HTERT RPE-1 (cell line): ENCODE results near the gene ARHGAP6.
"Not testable (repeated sequence)": the region's sequence is repeated elsewhere in the genome, so short reads cannot be mapped to it uniquely, and the experiment has no call there.

Source experiments
- in situ Hi-C: fragments of 300-500 bp; cut with MboI; formaldehyde crosslinking; loops from 4 replicates; pipeline ENCODE4 v1.14.3; 2020; ENCODE audit warnings: low sequenced_read_pairs

Gene ARHGAP6

DNA sequence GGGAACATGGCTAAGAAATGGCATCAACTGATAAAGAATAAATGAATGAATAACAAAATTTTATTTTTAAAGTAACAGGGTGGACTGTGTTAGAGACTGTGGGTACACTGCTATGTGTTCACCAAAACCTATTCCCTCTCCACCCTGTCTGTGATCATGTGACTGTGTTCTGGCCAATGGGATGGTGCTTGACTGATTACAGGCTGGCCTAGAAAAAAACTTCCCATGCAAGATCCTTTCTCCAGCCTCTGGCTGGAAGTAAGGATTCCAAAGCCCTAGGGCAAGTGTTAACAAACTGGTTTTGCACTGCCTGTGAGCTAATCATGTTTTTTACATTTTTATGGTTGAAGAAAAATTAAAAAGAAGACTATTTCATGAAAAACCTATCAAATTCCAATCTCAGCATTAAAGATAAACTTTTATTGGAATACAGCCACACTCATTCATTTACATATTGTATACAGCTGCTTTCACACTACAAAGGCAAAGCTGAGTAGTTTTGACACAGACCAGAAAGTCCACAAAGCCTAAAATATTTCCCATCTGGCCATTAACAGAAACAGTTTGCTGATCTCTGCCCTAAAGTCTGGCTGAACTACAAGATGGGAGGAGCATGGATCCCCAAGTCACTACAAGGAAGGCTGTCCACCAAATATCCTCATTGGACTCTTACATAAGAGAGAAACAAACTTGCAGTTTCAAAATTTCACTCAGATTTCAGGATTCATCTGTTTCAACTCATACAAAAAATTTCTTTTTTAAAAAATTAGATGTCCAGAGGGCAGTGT, 133.2 kb downstream of the ARHGAP6 start:
- in situ Hi-C loops, result no loop called here

DNA sequence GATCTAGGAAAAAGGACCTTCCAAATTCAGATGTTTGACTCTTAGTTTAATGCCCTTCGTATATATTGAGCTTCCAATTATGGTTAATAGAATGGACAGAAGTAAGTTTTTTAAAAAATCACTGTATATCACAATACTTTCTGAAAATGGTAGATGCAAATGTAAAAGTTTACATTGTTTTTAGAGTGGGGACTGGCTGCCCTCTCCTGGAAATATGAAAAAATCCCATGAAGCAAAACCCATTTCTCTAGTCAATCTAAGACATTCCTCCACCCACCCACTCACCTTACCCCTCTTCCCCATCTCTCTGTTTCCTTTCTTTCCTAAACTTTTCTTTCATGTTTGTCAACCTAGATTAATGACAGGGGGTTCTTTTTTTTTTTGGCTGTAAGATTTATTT, 134.5 kb downstream of the ARHGAP6 start:
- in situ Hi-C loops, result no loop called here

DNA sequence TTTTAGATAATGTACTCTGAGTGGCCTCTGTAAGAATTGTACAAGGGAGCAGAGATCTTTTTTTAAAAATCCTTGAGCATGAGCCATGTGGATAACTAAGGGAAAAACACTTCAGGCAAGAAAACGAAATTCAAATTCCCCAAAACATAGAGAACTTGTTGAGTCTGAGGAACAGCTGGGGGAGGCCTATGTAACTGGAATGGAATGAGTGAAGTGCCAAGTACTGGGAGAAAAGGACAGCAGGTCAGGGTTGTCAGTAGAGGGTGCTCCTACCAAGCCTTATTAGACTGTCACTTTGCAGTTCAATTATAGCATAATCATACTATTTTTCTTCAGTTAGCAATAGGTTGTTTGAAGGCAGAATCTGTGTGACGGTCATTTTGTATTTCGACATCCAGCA, 135.1 kb downstream of the ARHGAP6 start:
- in situ Hi-C loops, result no loop called here

DNA sequence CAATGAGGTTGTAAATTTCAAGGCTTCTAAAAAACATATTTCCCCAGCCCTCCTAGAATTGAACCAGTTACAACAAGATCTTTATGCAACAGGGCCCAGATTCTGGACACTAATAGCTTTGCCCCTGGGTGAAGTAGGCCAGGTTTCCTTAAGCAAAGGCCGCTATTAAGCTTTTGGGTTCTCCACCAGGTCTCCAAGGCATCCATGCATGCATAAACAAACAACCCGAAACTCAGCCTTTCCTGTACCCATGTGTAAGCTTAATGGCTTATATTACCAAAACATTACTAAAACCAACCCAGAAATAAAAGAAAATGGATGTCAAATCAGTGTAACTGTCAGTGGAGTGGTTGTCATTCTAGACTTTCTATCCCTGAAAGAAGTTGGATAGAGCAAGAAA, 137.1 kb downstream of the ARHGAP6 start:
- in situ Hi-C loops, result no loop called here

DNA sequence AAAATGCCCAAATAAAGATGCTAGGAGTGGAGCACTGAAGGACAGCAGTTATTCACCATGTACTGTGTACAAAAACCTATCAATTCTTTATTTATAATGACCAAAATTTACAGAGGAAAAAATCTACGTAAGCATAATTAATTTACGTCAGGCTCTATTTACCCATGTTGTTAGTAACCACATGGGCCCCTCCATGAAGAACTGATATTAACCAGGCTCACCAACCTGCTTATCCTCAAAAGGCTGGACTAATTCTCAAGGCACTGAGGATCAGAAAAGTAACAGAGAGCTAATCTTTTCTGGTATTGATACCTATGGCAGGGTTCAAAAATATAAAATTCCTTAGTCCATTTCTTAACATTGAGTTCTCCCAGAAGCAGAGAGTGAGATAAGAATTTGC, 140.0 kb downstream of the ARHGAP6 start:
- in situ Hi-C loops, result no loop called here

DNA sequence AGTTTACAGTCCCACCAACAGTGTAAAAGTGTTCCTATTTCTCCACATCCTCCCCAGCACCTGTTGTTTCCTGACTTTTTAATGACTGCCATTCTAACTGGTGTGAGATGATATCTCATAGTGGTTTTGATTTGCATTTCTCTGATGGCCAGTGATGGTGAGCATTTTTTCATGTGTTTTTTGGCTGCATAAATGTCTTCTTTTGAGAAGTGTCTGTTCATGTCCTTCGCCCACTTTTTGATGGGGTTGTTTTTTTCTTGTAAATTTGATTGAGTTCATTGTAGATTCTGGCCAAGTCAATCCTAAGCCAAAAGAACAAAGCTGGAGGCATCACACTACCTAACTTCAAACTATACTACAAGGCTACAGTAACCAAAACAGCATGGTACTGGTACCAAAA, 146.5 kb downstream of the ARHGAP6 start:
- in situ Hi-C loops, result not testable (repeated sequence)

DNA sequence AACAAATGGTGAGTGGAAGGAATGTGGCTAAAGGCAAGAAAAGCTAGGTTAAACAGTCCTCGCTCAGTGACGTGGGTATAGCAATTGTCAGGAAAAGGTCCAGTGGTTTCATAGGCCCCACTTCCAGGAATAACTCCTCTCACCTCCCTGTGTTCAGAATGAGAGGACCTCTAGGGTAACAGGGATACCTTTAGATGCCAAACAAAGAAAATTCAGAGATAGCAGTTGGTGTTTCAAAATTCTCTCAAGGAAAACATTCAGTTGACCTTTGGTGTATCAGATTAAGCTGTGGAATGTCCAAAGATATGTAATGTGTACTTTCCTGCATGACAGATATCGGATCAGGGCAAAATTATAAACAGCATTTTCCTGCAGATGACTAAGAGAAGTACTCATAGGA, 155.9 kb downstream of the ARHGAP6 start:
- in situ Hi-C loops, result no loop called here

DNA sequence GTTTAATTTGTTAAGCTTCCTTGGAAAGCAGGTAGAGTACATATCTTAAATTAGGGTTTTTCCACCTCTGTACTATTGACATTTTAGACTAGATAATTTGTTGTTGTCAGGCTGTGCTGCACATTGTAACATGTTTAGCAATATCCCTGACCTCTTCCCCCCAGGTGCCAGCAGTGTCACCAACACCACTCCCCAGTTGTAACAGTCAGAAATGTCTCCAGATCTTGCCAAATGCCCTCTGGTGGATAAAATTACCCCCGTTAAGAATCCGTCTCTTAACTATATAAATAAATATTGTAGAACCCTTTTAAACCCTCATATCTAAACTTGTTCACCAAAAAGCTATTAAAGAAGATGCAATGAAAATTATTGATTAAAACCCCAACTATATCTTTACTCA, 161.5 kb downstream of the ARHGAP6 start:
- in situ Hi-C loops, result no loop called here

DNA sequence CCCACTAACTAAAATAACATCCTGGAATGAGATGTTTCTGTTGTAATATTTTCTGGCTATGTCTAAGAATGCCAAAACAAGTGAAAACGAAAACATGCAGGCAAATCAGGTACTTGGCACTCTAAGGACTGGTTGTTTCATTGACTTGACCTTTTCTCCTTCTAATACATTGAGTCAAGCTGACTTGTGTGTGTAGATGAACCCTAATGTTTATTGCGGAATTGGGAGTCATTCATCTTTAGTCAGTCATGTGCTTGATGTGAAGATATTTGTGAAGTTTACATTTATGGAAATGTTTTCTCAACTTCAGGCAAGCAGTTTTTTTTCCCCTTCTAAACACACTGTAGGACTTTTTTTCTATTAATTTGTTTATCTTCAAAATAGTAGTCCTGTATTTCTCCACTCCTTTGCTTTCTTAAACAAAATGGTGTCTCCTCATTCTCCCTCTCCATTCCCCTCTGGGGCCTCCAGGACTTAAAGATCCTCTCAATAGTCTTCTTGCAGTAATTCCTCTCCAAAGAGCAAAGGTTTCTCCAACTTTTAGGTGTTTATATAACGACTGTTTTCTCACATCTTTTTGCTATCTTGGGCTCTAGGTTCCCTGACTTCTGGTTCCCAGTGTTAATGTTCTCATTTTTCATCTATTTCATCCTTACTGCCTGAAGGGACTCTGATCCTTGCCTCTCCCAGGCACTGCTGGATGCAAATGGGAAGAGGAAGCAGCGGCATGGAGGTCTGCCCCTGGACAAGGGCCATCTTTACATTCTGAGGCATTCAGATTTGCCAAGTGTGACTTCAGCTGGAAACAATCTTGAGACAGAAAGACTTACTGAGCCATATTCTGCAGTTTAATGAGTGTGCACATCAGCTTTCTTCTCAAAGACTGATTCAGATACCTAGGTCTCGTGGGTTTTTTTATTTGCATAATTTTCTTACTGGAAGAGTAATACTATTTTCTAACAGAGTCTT, 166.4 kb downstream of the ARHGAP6 start:
- in situ Hi-C loops, result no loop called here

DNA sequence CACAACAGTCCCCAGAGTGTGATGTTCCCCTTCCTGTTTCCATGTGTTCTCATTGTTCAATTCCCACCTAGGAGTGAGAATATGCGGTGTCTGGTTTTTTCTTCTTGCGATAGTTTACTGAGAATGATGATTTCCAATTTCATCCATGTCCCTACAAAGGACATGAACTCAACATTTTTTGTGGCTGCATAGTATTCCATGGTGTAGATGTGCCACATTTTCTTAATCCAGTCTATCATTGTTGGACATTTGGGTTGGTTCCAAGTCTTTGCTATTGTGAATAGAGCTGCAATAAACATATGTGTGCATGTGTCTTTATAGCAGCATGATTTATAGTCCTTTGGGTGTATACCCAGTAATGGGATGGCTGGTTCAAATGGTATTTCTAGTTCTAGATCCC, 174.3 kb downstream of the ARHGAP6 start:
- in situ Hi-C loops, result not testable (repeated sequence)

DNA sequence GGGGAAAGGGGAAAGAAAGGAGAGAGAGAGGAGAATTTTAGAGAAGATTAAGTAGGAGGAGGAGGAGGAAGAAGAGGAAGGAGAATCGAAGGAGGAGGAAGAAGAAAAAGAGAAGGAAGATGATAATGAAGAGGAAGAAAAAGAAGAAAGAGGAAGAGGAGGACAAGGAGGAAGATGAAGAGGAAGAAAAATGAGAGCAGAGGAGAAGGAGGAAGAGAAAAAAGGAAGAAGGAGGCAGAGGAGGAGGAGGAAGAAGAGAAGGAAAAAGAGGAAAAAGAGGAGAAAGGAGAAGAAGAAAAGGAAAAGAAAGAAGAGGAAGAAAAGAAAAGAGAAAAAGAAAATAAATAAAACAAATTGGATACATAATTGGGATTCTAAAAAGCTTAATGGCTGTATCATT, 181.4 kb downstream of the ARHGAP6 start:
- in situ Hi-C loops, result no loop called here

DNA sequence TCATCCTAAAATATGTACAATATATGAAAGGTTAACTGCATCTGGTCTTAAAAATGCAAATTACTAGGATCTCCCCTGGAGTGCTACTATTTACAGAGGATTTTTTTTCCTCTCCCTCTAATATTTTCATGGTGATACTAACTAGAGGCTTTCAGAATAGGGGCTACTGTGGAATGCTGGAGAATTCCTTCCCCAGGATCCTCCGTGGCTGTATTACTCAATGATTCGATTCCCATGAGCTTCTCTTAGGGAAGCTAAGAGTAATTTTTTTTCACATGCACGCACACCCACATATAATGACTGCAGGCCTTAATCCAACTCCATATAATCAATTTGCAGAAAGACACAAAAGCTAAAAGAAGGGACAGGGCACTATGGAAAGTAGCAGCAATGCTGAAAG, 184.7 kb downstream of the ARHGAP6 start:
- in situ Hi-C loops, result no loop called here

DNA sequence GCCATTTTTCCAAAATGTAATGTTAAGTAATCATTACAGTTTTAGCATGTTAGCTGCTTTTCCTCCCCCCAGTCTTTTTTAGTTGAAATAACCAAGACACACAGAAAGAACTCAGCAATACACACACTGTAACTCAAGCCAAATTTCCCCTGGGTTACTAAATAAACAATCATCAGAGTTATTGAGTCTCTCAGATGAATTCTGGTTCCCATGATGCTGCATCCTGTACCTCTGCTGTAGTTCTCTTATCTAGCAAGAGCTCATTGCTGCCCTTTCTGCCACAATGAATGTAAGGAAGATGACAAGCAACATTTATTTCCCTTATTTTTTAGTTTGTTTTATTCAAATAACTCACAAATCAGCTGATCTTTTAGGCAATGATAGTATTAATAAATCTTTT, 185.1 kb downstream of the ARHGAP6 start:
- in situ Hi-C loops, result no loop called here

DNA sequence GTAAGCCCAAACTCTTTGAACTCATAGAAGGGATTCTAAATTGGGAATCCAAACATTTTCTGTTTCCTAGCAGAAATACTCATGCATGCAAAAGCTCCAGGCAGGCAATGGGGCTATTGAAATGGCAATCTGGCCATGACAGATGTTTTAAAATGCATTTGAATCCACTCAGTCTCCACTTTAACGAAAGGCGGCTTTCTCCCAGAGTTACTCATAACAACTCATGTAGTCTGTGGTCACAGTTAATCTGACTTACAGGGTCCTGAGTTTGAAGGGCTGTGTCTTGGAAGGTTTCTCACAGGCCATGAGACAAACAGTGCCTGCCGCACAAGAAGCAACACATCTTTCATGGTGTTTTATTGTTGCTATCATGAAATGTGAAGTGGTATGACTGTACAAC, 186.8 kb downstream of the ARHGAP6 start:
- in situ Hi-C loops, result no loop called here

DNA sequence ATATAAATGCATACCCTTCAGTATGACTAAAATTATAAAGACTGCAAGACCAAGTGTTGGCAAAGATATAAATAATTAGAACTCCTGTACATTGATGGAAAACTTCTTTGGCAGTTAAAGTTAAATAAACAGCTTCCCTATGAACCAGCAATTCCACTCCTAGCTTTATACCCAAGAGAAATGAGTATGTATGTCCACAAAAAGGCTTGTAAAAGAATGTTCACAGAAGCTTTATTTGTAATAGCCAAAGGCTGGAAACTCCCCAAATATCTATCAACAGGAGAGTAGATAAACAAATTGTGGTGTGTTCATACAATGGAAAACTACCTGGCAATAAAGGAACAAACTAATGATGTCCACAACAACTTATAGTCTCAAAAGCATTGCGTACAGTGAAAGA, 187.7 kb downstream of the ARHGAP6 start:
- in situ Hi-C loops, result no loop called here

DNA sequence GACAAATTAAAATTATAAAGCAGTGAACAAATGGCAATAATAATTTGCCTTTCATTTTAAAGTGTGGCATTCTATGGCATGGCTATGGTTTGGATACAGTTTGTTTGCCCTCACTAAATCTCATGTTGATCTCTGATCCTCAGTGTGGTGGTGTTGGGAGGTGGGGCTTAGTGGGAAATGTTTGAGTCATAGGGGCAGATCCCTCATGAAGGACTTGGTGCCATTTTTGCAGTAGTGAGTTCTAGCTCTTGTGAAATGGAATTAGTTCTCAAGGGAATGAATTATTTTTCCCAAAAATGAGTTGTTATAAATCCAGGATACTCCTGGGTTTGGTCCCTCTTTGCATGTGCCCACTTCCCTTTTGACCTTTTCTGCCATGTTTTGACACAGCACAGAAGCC, 191.1 kb downstream of the ARHGAP6 start:
- in situ Hi-C loops, result no loop called here

DNA sequence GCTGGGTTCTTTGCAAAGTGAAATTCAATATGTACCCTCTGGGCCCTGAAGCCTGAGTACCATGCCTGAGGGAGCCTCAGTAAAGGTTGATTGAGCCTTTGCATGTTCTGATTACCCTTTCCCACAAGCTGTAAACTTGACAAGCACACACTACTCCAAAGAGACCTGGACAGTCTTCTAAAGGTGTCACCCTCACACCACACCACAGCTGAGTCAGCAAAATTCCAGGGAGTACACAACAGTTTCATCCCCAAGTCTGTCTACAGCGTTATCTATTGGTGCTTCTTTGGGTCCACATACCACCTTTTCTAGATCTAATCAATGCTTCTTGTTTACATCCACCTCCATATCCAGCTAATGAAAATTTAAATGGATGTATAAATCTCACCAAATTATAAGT, 191.7 kb downstream of the ARHGAP6 start:
- in situ Hi-C loops, result no loop called here

DNA sequence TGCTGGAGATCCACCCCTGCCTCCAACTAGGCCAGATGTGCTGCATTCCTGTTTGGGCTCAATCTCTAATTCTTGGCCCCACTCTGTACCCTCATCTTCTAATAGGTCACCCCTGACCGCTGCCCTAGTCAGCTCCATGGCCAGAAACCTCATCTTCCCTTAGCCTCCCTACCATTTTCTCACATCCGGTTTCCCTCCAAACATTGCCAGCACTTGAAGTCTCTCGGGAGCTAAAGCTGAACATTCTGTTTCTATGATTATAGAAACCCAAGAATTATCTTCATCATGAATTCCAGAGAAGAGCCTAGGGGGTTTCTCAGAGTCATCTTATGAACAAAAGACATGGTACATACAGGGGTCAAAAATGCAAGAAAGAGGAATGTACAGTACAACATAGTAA, 192.8 kb downstream of the ARHGAP6 start:
- in situ Hi-C loops, result no loop called here

DNA sequence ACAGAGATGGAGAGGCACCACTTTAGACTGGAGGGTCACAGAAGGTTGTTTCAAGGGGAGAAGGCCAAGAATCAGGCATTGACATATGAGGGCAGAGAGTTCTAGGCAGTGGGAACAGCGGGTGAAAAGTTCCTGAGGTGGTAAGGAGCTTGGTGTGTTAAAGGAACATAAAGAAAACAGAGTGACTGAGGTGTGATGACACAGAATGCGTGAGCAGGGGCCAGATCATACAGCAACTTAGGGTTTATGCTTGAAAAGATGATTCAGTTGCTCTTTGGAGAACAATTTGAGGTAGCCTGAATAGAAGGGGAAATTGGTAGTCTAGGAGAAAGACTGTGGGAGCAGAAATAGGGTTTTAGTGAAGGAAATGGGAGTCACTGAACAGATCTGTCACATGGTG, 193.3 kb downstream of the ARHGAP6 start:
- in situ Hi-C loops, result no loop called here

DNA sequence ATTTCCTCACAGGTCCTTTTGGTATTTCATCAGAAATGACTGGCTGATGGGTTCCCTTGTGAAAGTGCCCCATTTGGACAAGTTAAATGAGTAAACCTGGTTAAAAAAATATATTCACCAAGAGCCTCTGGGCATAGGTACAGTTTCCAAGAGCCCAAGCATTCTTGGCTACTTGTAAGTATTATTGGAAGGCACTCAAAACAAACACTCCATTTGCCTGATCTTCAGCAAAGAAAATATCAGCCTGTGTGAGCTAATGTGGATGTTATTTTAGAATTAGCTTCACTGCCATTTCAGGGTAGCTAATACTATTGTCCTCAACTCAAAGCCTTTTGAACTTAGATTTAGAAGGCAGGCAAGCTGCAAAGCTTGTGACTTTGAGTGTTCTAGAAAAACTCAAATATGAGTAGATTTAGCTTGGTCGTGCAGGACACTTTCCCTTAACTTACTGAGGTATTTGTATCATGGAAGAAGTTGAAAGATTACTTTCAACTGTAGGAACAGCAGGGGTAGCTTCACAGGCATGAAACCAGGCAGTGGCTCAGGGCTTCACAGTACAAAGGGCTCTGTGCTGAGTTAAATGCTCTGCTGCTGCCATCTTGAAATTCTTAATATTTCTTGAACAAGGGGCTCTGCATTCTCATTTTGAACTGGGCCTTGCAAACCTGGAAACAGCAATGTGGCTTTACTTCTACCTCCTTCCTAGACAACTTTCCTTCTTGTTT, 195.3 kb downstream of the ARHGAP6 start:
- in situ Hi-C loops, result no loop called here

DNA sequence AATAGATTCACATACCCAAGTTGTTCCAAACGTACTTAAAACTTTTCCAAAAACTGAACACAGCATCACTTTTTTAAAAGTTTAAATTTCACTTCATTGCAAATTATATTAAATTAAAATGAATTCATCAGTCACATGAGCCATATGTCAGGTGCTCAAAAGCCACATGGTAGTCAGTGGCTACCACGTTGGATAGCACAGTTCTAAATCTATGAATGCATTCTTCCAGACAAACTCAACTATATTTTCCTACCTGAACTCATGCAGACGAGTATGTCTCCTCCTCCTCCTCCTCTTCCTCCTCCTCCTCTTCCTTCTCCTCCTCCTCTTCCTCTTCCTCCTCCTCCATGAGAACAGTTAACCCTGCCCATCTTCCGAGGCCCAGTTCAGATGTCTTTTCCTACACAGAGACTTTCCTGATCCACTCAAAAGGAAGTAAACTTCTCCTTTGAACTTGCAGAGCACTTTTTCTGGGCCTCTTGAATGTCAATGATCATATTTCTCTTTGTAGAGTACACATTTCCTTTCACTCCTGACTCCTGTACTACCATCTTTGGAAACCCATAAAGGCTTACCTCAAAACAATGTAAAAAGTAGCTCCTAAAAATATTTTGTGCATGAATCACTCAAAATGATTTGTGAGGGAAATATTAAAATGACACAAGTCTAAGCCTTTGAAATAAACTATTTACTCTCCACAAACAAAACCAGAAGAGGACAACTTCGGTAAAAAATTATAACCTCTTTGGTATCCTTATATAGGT, 199.9 kb downstream of the ARHGAP6 start:
- in situ Hi-C loops, result no loop called here
